Stimulated activated CD4-positive, alpha-beta T cell treated with anti-CD3 and anti-CD28 coated beads, Interleukin-12 subunit alpha, Interleukin-12 subunit beta, amount 100 ng/mL, for 24 hours (primary cell): ENCODE results near the gene KRCC1.
"Not testable (repeated sequence)": the region's sequence is repeated elsewhere in the genome, so short reads cannot be mapped to it uniquely, and the experiment has no call there.

Source experiments
- DNase-seq, 2 experiments: peaks; one replicate each; pipeline ENCODE4 v3.0.0-alpha.2; 2020; ENCODE audit warnings: low read depth in 2 of 2

KRCC1 gene

GRCh38 chr2:88077080-88077479, 21.5 kb upstream of the KRCC1 start:
- DNase-seq = no peak

GRCh38 chr2:88074854-88075292, 19.3 kb upstream of the KRCC1 start:
- DNase-seq = no peak

GRCh38 chr2:88074150-88074549, 18.6 kb upstream of the KRCC1 start:
- no peak for DNase-seq

GRCh38 chr2:88071365-88071764, 15.8 kb upstream of the KRCC1 start:
- DNase-seq = no peak

GRCh38 chr2:88070055-88070454, 14.5 kb upstream of the KRCC1 start:
- DNase-seq = no peak

GRCh38 chr2:88069117-88069516, 13.5 kb upstream of the KRCC1 start:
- no peak for DNase-seq

- no peak for DNase-seq
Measured at GRCh38 chr2:88068044-88068443, 12.5 kb upstream of the KRCC1 start.

GRCh38 chr2:88067598-88067997, 12.0 kb upstream of the KRCC1 start, which contains the start of gene SMYD1:
Gene SMYD1 (plus strand): TSS chr2:88067825. CDS start chr2:88067865, 40 bp downstream.
- DNase-seq = no peak

- DNase-seq = no peak
Measured at GRCh38 chr2:88067189-88067588, 11.6 kb upstream of the KRCC1 start.

GRCh38 chr2:88066543-88066942, 11.0 kb upstream of the KRCC1 start:
- no peak for DNase-seq

- no peak for DNase-seq
Measured at GRCh38 chr2:88061295-88061694, 5.7 kb upstream of the KRCC1 start.

- DNase-seq = no peak
Measured at GRCh38 chr2:88060907-88061275, 5.3 kb upstream of the KRCC1 start.

- DNase-seq = no peak
Measured at GRCh38 chr2:88059979-88060906, 4.7 kb upstream of the KRCC1 start.

- DNase-seq = no peak
Measured at GRCh38 chr2:88058191-88058590, 2.6 kb upstream of the KRCC1 start.

GRCh38 chr2:88057437-88057844, 1.9 kb upstream of the KRCC1 start:
- no peak for DNase-seq

- DNase-seq = no peak
Measured at GRCh38 chr2:88054782-88055370, 707 bp downstream of the KRCC1 start.

- DNase-seq = no peak
Measured at GRCh38 chr2:88053934-88054781, 1.4 kb downstream of the KRCC1 start.

GRCh38 chr2:88053296-88053695, 2.3 kb downstream of the KRCC1 start:
- DNase-seq = no peak

GRCh38 chr2:88051792-88052191, 3.8 kb downstream of the KRCC1 start:
- DNase-seq = no peak

- DNase-seq = no peak
Measured at GRCh38 chr2:88049622-88050021, 6.0 kb downstream of the KRCC1 start.

GRCh38 chr2:88048541-88048940, 7.0 kb downstream of the KRCC1 start:
- DNase-seq = no peak

- DNase-seq = not testable (repeated sequence)
Measured at GRCh38 chr2:88045561-88045960, 10.0 kb downstream of the KRCC1 start.
